Measurements from ENCODE around the gene MOCOS.

The MOCOS gene

DNA sequence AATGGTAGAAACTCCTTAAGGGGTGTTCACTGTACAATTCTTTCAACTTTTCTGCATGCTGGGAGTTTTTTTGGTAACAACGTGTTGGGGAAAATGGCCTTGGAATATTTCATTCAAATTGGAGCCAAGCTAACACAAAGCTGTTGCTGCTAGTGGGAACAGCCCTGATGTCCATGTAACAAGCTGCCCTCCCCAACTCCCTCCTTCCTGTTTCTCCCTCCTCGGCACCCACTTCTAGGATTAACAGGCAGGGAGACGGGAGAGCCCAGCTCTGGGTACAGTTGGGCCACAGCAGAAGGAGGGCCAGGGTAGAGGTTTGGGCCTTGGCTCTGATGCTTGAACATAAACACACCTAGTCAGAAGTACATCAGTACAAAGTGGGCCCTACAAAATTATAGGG is 9.4 kb upstream of the MOCOS start:
- no peak overlapping the region for H3K27ac ChIP-seq
- no peak for TF ChIP-seq ZFX (IDR thresholded peaks at IDR 0.05; ENCODE audit: borderline replicate concordance)
- TF ChIP-seq, protein P1, sequence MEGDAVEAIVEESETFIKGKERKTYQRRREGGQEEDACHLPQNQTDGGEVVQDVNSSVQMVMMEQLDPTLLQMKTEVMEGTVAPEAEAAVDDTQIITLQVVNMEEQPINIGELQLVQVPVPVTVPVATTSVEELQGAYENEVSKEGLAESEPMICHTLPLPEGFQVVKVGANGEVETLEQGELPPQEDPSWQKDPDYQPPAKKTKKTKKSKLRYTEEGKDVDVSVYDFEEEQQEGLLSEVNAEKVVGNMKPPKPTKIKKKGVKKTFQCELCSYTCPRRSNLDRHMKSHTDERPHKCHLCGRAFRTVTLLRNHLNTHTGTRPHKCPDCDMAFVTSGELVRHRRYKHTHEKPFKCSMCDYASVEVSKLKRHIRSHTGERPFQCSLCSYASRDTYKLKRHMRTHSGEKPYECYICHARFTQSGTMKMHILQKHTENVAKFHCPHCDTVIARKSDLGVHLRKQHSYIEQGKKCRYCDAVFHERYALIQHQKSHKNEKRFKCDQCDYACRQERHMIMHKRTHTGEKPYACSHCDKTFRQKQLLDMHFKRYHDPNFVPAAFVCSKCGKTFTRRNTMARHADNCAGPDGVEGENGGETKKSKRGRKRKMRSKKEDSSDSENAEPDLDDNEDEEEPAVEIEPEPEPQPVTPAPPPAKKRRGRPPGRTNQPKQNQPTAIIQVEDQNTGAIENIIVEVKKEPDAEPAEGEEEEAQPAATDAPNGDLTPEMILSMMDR (IDR thresholded peaks at IDR 0.05): no peak

DNA sequence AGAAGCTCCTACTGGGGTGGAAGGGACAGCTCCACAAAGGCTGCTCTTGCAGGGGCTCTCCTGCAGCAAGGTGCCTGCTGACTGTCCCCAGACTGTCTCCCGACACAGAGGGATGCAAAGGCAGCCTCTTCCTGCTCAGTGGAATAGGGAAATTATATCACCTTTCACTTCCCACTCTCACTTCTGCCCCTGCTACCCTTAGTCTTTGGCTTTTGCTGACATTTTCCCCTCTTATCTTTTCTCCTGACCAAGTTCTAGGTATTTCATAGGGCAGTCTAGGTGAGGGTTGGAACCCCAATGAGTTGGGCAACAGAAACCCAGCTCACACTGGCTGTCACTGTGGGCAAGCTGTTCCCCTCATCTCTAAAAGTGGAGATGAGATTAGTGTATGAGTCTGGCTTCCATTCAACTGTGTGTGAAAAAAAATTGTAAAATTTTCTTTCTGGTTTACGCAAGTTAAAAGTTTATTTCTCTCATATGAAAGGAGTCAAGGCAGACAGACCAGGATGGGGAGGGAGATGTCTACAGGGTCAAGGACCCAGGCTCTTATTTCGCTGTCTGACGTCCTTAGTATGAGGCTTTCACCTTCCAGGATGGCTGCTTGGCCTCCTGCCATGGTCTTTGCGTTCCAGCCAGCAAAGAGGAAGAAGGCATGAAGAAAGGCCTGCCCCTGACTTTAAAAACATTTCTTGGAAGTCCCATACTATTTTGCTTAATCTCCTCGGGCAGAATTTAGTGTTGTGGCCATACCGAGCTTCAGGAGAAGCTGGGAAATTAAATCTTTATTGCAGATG is 7.5 kb upstream of the MOCOS start:
- H3K27ac ChIP-seq: no peak overlapping the region
- TF ChIP-seq, protein P1 (IDR thresholded peaks at IDR 0.05): no peak
- TF ChIP-seq ZFX (IDR thresholded peaks at IDR 0.05; ENCODE audit: borderline replicate concordance): no peak

DNA sequence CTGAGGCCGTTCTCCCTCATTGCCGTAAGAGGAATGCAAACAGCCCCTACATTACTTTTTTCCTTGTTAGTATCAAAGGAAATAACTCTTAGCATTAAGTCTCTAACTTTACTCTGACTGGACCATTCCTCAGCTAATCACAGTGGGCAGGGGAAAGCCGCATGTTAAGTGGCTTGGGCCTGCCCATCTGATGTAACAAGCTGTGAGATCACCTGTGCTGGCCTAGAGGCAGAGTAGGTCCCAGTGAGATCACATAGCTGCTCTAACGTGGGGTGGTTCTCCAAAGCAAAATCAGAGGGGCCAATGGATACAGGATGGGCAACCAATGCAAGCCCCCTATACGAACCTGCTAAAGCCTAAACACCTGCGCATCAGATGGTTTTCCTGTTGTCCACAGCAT is 5.9 kb upstream of the MOCOS start:
- H3K27ac ChIP-seq: no peak overlapping the region
- TF ChIP-seq, protein P1 (IDR thresholded peaks at IDR 0.05): no peak

DNA sequence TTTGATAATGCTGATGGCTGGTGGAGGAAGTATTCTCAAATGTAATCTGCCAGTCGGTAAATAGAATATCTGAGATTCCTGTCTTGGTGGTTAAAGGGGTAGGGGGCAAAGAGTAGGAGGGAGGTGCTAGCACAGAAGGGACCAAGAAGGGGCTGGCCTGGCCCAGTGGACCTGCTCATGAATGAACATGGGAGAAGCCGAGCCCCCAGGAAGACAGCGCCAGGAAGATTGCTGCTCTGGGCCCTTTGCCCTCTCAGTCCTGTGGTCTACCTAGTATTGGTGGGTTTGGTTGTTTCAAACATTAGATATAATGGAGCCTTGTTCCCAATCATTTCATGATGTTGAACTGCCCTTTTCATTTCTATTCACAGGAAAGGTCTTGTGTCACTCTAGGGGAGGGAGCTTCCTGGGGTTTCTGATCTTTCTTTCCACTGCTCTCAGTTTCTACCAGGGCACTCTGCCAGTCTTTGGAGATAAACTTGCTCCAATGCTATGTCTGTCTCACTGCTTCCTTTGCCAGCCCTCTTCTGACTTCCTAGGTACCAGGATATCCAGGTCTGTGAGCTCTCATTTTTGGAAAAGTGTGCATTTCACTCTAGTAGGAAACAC is 5.3 kb upstream of the MOCOS start:
- TF ChIP-seq ZFX (IDR thresholded peaks at IDR 0.05; ENCODE audit: borderline replicate concordance): no peak
- TF ChIP-seq, protein P1 (IDR thresholded peaks at IDR 0.05): no peak
- H3K27ac ChIP-seq: no peak overlapping the region

DNA sequence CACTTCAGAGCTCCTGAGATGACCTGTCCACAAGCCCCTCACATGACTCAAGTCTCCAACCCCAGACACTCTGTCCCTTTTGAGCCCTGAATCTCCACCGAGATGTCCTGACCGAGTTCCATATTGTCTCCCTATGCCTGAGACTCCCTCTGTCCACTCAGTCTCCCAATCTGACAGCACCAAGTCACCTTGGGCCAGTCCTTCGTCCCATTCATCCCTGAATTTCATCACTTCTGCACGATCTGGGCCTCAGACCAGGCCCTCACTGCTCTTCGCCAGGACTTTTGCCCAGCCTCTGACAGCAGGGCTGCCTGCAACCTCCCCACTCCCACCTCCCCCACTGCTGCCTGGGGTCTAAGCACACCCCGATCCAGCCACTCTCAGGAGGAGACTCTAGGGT is 4.3 kb upstream of the MOCOS start:
- no peak for TF ChIP-seq ZFX (IDR thresholded peaks at IDR 0.05; ENCODE audit: borderline replicate concordance)
- TF ChIP-seq, protein P1 (IDR thresholded peaks at IDR 0.05): no peak
- no peak overlapping the region for H3K27ac ChIP-seq

DNA sequence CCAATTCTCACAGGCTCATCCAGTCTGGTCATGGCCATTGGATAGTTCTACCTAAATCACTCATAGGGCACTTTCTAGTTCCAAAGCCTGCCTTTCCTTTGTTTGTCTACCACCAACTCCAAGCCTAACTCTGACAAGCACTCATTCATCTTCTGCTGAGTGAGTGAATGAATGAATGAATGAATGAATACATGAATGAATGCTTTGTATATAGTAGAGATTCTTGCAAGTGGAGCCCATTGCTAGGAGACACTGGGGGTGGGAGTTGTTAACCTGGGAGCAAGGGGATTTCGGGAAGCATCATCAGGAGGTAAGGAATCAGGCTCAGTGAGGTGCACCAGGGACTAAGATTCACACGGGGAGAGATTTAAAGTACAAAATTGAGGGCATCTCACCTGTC is 3.3 kb upstream of the MOCOS start:
- H3K27ac ChIP-seq: no peak overlapping the region
- TF ChIP-seq, protein P1 (IDR thresholded peaks at IDR 0.05): no peak
- TF ChIP-seq ZFX (IDR thresholded peaks at IDR 0.05; ENCODE audit: borderline replicate concordance): no peak

DNA sequence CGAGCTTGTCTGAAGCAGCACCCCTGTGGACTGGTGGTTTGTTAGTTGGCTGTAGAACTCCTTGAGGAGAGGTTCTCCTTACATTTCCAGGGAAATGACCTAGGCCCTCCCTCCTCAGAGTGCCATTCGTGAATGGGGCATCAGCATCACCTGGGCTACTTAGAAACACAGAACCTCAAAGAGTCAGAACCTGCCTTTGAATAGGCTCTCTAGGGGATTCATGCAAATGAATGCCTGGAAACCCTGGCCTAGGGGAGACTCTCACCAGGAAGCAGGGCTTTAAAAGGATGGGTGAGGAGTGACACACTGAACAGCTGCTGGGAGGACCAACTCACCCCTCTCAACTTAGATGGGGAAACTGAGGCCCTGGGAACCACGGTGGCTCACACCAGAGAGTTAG is 2.1 kb upstream of the MOCOS start:
- H3K27ac ChIP-seq: no peak overlapping the region
- TF ChIP-seq, protein P1 (IDR thresholded peaks at IDR 0.05): no peak
